Measurements from ENCODE around the gene MED26. TPM values are rescaled to one million over a fixed set of nuclear protein-coding genes. Genes with fewer than 3 reads are reported as not detected.

MED26 gene
- total and polyA plus RNA-seq, 11 donors = 3.6 to 7.5 (median 4.6) TPM

GRCh38 chr19:16649734-16650133, 21.7 kb upstream of the MED26 start:
- intact Hi-C loops (cut with DNase I) = no loop called here
- TF ChIP-seq CTCF (IDR thresholded peaks at IDR 0.05) (no peak), POLR2A (IDR thresholded peaks at IDR 0.05) (no peak)
- no peak overlapping the region for H3K4me3 ChIP-seq
- ATAC-seq (peak in 3 of 4 donors; percentile 61 to 71 (median 63)), DNase-seq (no peak)
- no peaks in the 10 kb centered on the region for H3K9me3 ChIP-seq
- H3K27me3 ChIP-seq = no peaks in the 10 kb centered on the region
- H3K27ac ChIP-seq = no peak overlapping the region
- H3K36me3 ChIP-seq = peaks cover 5 to 97% (median 88%) of the 10 kb centered on the region in 9 donors
- WGBS, 4 donors = 52 to 63% (median 57%) methylated on average over 9 of the region's 9 CpGs
- H3K4me1 ChIP-seq = peaks cover 0 to 9% (median 0%) of the 10 kb centered on the region in 12 donors

GRCh38 chr19:16645140-16645539, 17.1 kb upstream of the MED26 start:
- intact Hi-C loops (cut with DNase I) = no loop called here
- ATAC-seq = no peak
- Histone ChIP-seq H3K9me3 (no peaks in the 10 kb centered on the region), H3K27ac (no peak overlapping the region), H3K36me3 (peaks cover 0 to 97% (median 90%) of the 10 kb centered on the region in 9 donors), H3K27me3 (no peaks in the 10 kb centered on the region), H3K4me3 (no peak overlapping the region), H3K4me1 (peaks cover 0 to 8% (median 0%) of the 10 kb centered on the region in 12 donors)
- TF ChIP-seq POLR2A (IDR thresholded peaks at IDR 0.05) (no peak), CTCF (IDR thresholded peaks at IDR 0.05) (no peak)
- 81 to 95% (median 92%) methylated on average over 9 of the region's 9 CpGs for WGBS, 4 donors
- DNase-seq = no peak

- DNase-seq = no peak
- intact Hi-C loops (cut with DNase I) = no loop called here
- no peak for TF ChIP-seq POLR2A (IDR thresholded peaks at IDR 0.05)
- TF ChIP-seq CTCF (IDR thresholded peaks at IDR 0.05) = no peak
- no peak for ATAC-seq
- peaks cover 0 to 98% (median 89%) of the 10 kb centered on the region in 9 donors for H3K36me3 ChIP-seq
- H3K27ac ChIP-seq = no peak overlapping the region
- no peaks in the 10 kb centered on the region for H3K27me3 ChIP-seq
- H3K4me3 ChIP-seq = no peak overlapping the region
- WGBS, 4 donors = 98 to 99% (median 99%) methylated on average over 10 of the region's 10 CpGs
- no peaks in the 10 kb centered on the region for H3K9me3 ChIP-seq
- peaks cover 0 to 9% (median 2%) of the 10 kb centered on the region in 12 donors for H3K4me1 ChIP-seq
These were observed 13.7 kb upstream of the MED26 start for GRCh38 chr19:16641695-16642094.

GRCh38 chr19:16640951-16641350, 12.9 kb upstream of the MED26 start:
- ATAC-seq (no peak), DNase-seq (no peak)
- H3K4me1 ChIP-seq = peaks cover 0 to 9% (median 2%) of the 10 kb centered on the region in 12 donors
- no peak for TF ChIP-seq CTCF (IDR thresholded peaks at IDR 0.05)
- no peak for TF ChIP-seq POLR2A (IDR thresholded peaks at IDR 0.05)
- H3K9me3 ChIP-seq = no peaks in the 10 kb centered on the region
- intact Hi-C loops (cut with DNase I) = no loop called here
- no peak overlapping the region for H3K4me3 ChIP-seq
- WGBS, 4 donors = 59 to 82% (median 77%) methylated on average over 1 of the region's 1 CpG
- peaks cover 0 to 98% (median 89%) of the 10 kb centered on the region in 9 donors for H3K36me3 ChIP-seq
- no peaks in the 10 kb centered on the region for H3K27me3 ChIP-seq
- no peak overlapping the region for H3K27ac ChIP-seq

All from heart left ventricle (tissue), 16 donors.